Measurements from ENCODE around the gene TERC. TPM values are rescaled to one million over a fixed set of nuclear protein-coding genes. Genes with fewer than 3 reads are reported as not detected.

The TERC gene
- 216 and 475 TPM in 2 replicates for total RNA-seq
- 0.49 and 2.0 TPM in 2 replicates for polyA plus RNA-seq

DNA sequence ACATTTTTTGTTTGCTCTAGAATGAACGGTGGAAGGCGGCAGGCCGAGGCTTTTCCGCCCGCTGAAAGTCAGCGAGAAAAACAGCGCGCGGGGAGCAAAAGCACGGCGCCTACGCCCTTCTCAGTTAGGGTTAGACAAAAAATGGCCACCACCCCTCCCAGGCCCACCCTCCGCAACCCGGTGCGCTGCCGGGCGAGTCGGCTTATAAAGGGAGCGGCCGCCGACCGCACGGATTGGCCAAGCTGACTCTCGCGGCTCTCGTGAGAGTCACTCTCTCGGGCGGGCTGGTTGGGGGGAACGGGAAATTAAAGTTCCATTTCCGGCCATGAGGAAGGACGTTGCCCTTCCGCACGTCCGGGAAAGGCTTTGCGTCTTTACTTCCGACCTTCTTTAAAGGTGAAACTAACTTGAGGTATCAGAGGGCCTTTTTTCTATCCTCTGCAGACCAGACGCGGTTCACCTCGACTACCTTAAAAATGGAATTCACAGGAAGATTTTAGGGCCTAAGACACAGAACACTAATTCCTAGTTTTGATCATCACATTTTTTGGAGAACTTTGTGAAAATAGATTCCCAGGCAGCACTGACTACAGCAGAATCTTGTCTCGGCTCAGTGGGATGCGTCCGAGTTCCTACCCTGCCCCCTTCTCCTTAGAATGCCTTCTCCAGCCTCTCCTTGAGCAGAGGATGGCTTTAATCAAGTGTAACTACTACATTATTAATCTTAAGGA lies at the start of gene TERC:
TERC (minus strand) TSS at position 179 of the 731 bp plus-strand sequence.
- Histone ChIP-seq H3K36me3 (replicated peaks; ENCODE audit: insufficient read depth, low read depth) (no peaks in the 10 kb centered on the region), H3K27ac (peak within 1 kb of the TSS; percentile 96), H4K20me1 (ENCODE audit: insufficient read depth, poor library complexity, severe bottlenecking) (no peaks in the 10 kb centered on the region), H3K79me2 (no peaks in the 10 kb centered on the region), H3K4me3 (peak within 1 kb of the TSS; percentile 49), H3K4me1 (ENCODE audit: insufficient read depth) (no peaks in the 10 kb centered on the region), H3K4me2 (peak within 1 kb of the TSS; percentile 87), H3K9me3 (ENCODE audit: low read depth) (no peaks in the 10 kb centered on the region), H3K27me3 (no peaks in the 10 kb centered on the region), H3K9me2 (replicated peaks; ENCODE audit: insufficient read depth) (no peaks in the 10 kb centered on the region), H2AFZ (peak within 1 kb of the TSS; percentile 78)
- DNase-seq (ENCODE audit: low spot score) = peak; percentile 94
- no peak for TF ChIP-seq EZH2phosphoT487 (IDR thresholded peaks at IDR 0.05; ENCODE audit: low read depth, severe bottlenecking, unreplicated experiment)
- no peak for TF ChIP-seq EZH2 (IDR thresholded peaks at IDR 0.05; ENCODE audit: borderline replicate concordance)
- TF ChIP-seq CTCF (IDR thresholded peaks at IDR 0.05; ENCODE audit: poor library complexity) = no peak
- WGBS (ENCODE audit: low lambda C conversion rate, missing lambda C conversion rate) = 23% methylated on average over 38 of the region's 42 CpGs

- Histone ChIP-seq H3K36me3 (replicated peaks; ENCODE audit: insufficient read depth, low read depth) (no peaks in the 10 kb centered on the region), H3K9me3 (ENCODE audit: low read depth) (peaks cover 10% of the 10 kb centered on the region), H3K27me3 (no peaks in the 10 kb centered on the region), H4K20me1 (ENCODE audit: insufficient read depth, poor library complexity, severe bottlenecking) (no peaks in the 10 kb centered on the region), H3K4me2 (peak overlapping the region; percentile 93), H3K27ac (no peak overlapping the region), H3K79me2 (no peaks in the 10 kb centered on the region), H3K4me1 (ENCODE audit: insufficient read depth) (peaks cover 7% of the 10 kb centered on the region), H2AFZ (no peak overlapping the region), H3K4me3 (no peak overlapping the region), H3K9me2 (replicated peaks; ENCODE audit: insufficient read depth) (no peaks in the 10 kb centered on the region)
- DNase-seq (ENCODE audit: low spot score) = peak; percentile 25
- TF ChIP-seq CTCF (IDR thresholded peaks at IDR 0.05; ENCODE audit: poor library complexity) = peak; percentile 28
- TF ChIP-seq EZH2phosphoT487 (IDR thresholded peaks at IDR 0.05; ENCODE audit: low read depth, severe bottlenecking, unreplicated experiment) = no peak
- TF ChIP-seq EZH2 (IDR thresholded peaks at IDR 0.05; ENCODE audit: borderline replicate concordance) = no peak
- 78% methylated on average over 27 of the region's 27 CpGs for WGBS (ENCODE audit: low lambda C conversion rate, missing lambda C conversion rate)
These were observed 49.1 kb upstream of the TERC start for GRCh38 chr3:169813757-169814517.

DNA sequence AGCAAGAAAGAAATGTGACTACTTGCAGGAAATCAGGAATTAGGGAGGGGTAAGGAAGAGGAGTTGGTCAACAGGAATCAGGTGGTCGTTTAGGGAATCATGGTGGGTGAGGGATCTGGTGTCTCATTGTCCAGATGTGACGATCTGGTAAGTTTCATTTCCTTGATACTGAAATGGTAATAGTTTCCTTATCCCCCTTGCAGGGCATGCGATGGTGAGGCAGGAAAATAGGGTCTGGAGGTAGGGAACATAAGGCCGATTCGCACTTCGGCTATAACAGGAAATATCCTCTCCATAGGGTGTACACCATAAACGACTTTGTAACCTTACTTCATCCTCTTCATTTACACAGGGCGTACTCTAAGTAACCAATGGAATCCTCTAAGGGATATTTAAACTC lies 48.4 kb upstream of the TERC start:
- H3K4me3 ChIP-seq = no peak overlapping the region

More for the DNA sequence above, 48.4 kb upstream of the TERC start:
- no peak for TF ChIP-seq EZH2phosphoT487 (IDR thresholded peaks at IDR 0.05; ENCODE audit: low read depth, severe bottlenecking, unreplicated experiment)
- no peak for TF ChIP-seq CTCF (IDR thresholded peaks at IDR 0.05; ENCODE audit: poor library complexity)
- TF ChIP-seq EZH2 (IDR thresholded peaks at IDR 0.05; ENCODE audit: borderline replicate concordance) = no peak
- peak overlapping the region; percentile 43 for H2AFZ ChIP-seq
- H4K20me1 ChIP-seq (ENCODE audit: insufficient read depth, poor library complexity, severe bottlenecking) = no peaks in the 10 kb centered on the region
- no peak overlapping the region for H3K27ac ChIP-seq
- H3K4me1 ChIP-seq (ENCODE audit: insufficient read depth) = peaks cover 7% of the 10 kb centered on the region
- no peak for DNase-seq (ENCODE audit: low spot score)
- H3K9me2 ChIP-seq (replicated peaks; ENCODE audit: insufficient read depth) = no peaks in the 10 kb centered on the region
- no peaks in the 10 kb centered on the region for H3K79me2 ChIP-seq
- H3K4me2 ChIP-seq = peak overlapping the region; percentile 93
- H3K36me3 ChIP-seq (replicated peaks; ENCODE audit: insufficient read depth, low read depth) = no peaks in the 10 kb centered on the region
- no peaks in the 10 kb centered on the region for H3K27me3 ChIP-seq
- 78% methylated on average over 8 of the region's 8 CpGs for WGBS (ENCODE audit: low lambda C conversion rate, missing lambda C conversion rate)
- peaks cover 10% of the 10 kb centered on the region for H3K9me3 ChIP-seq (ENCODE audit: low read depth)

Data from hepatocyte (in vitro differentiated cells).